ENCODE data around the gene GUCY1A2. TPM values are rescaled to one million over a fixed set of nuclear protein-coding genes. Genes with fewer than 3 reads are reported as not detected.
A peak's percentile ranks its signal among the peaks of the same experiment; 100 is the strongest.

The GUCY1A2 gene
- total and polyA plus RNA-seq, 2 experiments from 2014 or later = 0.15 to 0.54 TPM

- no peak overlapping the region for H3K9ac ChIP-seq
- H3K79me2 ChIP-seq (ENCODE audit: insufficient read depth) = no peaks in the 10 kb centered on the region
- H3K4me3 ChIP-seq = no peak overlapping the region
- H3K4me1 ChIP-seq (ENCODE audit: insufficient read depth) = peaks cover 16% of the 10 kb centered on the region
- peak; percentile 77 for DNase-seq
- H3F3A ChIP-seq (ENCODE audit: insufficient read depth) = peaks cover 20% of the 10 kb centered on the region
- no peak overlapping the region for H3K4me2 ChIP-seq (ENCODE audit: unreplicated experiment)
- WGBS, 2 experiments (ENCODE audit: low coverage in 1 of 2, low lambda C conversion rate in 2 of 2, missing lambda C conversion rate in 2 of 2) = 27 to 43% methylated on average over 1 of the region's 1 CpG
- in situ Hi-C loops (cut with MboI) = loop anchor here (25.0 kb wide), 1 partner anchor 454 kb away; no protein-coding TSS in a partner anchor
- no peaks in the 10 kb centered on the region for H3K36me3 ChIP-seq (ENCODE audit: low read depth)
- H3K9me3 ChIP-seq (ENCODE audit: low read depth) = no peaks in the 10 kb centered on the region
- no peak for TF ChIP-seq EZH2 (IDR thresholded peaks at IDR 0.05; ENCODE audit: insufficient read depth, poor library complexity, severe bottlenecking)
- TF ChIP-seq EZH2phosphoT487 (IDR thresholded peaks at IDR 0.05; ENCODE audit: insufficient read depth, low read depth) = no peak
- H4K20me1 ChIP-seq (ENCODE audit: insufficient read depth) = no peaks in the 10 kb centered on the region
- H3K9me2 ChIP-seq (ENCODE audit: insufficient read depth) = no peaks in the 10 kb centered on the region
- H3K27ac ChIP-seq = no peak overlapping the region
- H3K27me3 ChIP-seq (replicated peaks; ENCODE audit: insufficient read depth) = peaks cover 32% of the 10 kb centered on the region
- H2AFZ ChIP-seq = no peak overlapping the region
Measured at GRCh38 chr11:107041088-107041444, 22.8 kb upstream of the GUCY1A2 start.

- no peaks in the 10 kb centered on the region for H3K9me2 ChIP-seq (ENCODE audit: insufficient read depth)
- 48 to 54% methylated on average over 2 of the region's 2 CpGs for WGBS, 2 experiments (ENCODE audit: low coverage in 1 of 2, low lambda C conversion rate in 2 of 2, missing lambda C conversion rate in 2 of 2)
- no peaks in the 10 kb centered on the region for H3K36me3 ChIP-seq (ENCODE audit: low read depth)
- no peak overlapping the region for H3K9ac ChIP-seq
- H3F3A ChIP-seq (ENCODE audit: insufficient read depth) = peaks cover 20% of the 10 kb centered on the region
- no peak overlapping the region for H3K4me3 ChIP-seq
- no peak overlapping the region for H3K4me2 ChIP-seq (ENCODE audit: unreplicated experiment)
- H4K20me1 ChIP-seq (ENCODE audit: insufficient read depth) = no peaks in the 10 kb centered on the region
- H2AFZ ChIP-seq = no peak overlapping the region
- H3K79me2 ChIP-seq (ENCODE audit: insufficient read depth) = no peaks in the 10 kb centered on the region
- no peak for TF ChIP-seq EZH2phosphoT487 (IDR thresholded peaks at IDR 0.05; ENCODE audit: insufficient read depth, low read depth)
- TF ChIP-seq EZH2 (IDR thresholded peaks at IDR 0.05; ENCODE audit: insufficient read depth, poor library complexity, severe bottlenecking) = no peak
- no peaks in the 10 kb centered on the region for H3K9me3 ChIP-seq (ENCODE audit: low read depth)
- in situ Hi-C loops (cut with MboI) = loop anchor here (25.0 kb wide), 1 partner anchor 453 kb away; no protein-coding TSS in a partner anchor
- no peak for DNase-seq
- H3K27ac ChIP-seq = no peak overlapping the region
- peaks cover 27% of the 10 kb centered on the region for H3K27me3 ChIP-seq (replicated peaks; ENCODE audit: insufficient read depth)
- H3K4me1 ChIP-seq (ENCODE audit: insufficient read depth) = peaks cover 16% of the 10 kb centered on the region
Measured at GRCh38 chr11:107040433-107041087, 22.3 kb upstream of the GUCY1A2 start.

GRCh38 chr11:107025673-107026072, 7.4 kb upstream of the GUCY1A2 start:
- in situ Hi-C loops (cut with MboI) = loop anchor here (25.0 kb wide), 1 partner anchor 438 kb away; no protein-coding TSS in a partner anchor
- no peak for DNase-seq
- TF ChIP-seq EZH2 (IDR thresholded peaks at IDR 0.05; ENCODE audit: insufficient read depth, poor library complexity, severe bottlenecking) (no peak), EZH2phosphoT487 (IDR thresholded peaks at IDR 0.05; ENCODE audit: insufficient read depth, low read depth) (no peak)

GRCh38 chr11:107020594-107020993, 2.3 kb upstream of the GUCY1A2 start:
- Histone ChIP-seq H3K79me2 (ENCODE audit: insufficient read depth) (no peaks in the 10 kb centered on the region), H3K9me2 (ENCODE audit: insufficient read depth) (no peaks in the 10 kb centered on the region), H3K27me3 (replicated peaks; ENCODE audit: insufficient read depth) (peaks cover 60% of the 10 kb centered on the region), H3K4me3 (no peak overlapping the region), H3K4me2 (ENCODE audit: unreplicated experiment) (no peak overlapping the region), H3K27ac (no peak overlapping the region), H3K36me3 (ENCODE audit: low read depth) (no peaks in the 10 kb centered on the region), H3K4me1 (ENCODE audit: insufficient read depth) (no peaks in the 10 kb centered on the region), H3F3A (ENCODE audit: insufficient read depth) (no peaks in the 10 kb centered on the region), H4K20me1 (ENCODE audit: insufficient read depth) (no peaks in the 10 kb centered on the region), H3K9ac (no peak overlapping the region), H2AFZ (no peak overlapping the region), H3K9me3 (ENCODE audit: low read depth) (no peaks in the 10 kb centered on the region)
- TF ChIP-seq EZH2phosphoT487 (IDR thresholded peaks at IDR 0.05; ENCODE audit: insufficient read depth, low read depth) (no peak), EZH2 (IDR thresholded peaks at IDR 0.05; ENCODE audit: insufficient read depth, poor library complexity, severe bottlenecking) (no peak)
- 50 to 53% methylated on average over 2 of the region's 2 CpGs for WGBS, 2 experiments (ENCODE audit: low coverage in 1 of 2, low lambda C conversion rate in 2 of 2, missing lambda C conversion rate in 2 of 2)
- in situ Hi-C loops (cut with MboI) = loop anchor here (25.0 kb wide), 1 partner anchor 858 kb away; no protein-coding TSS in a partner anchor
- DNase-seq = no peak

More at GRCh38 chr11:107025673-107026072, 7.4 kb upstream of the GUCY1A2 start:
- no peaks in the 10 kb centered on the region for H3K4me1 ChIP-seq (ENCODE audit: insufficient read depth)
- H3K36me3 ChIP-seq (ENCODE audit: low read depth) = no peaks in the 10 kb centered on the region
- H3K9ac ChIP-seq = no peak overlapping the region
- H3K4me3 ChIP-seq = no peak overlapping the region
- H3K4me2 ChIP-seq (ENCODE audit: unreplicated experiment) = no peak overlapping the region
- H3F3A ChIP-seq (ENCODE audit: insufficient read depth) = no peaks in the 10 kb centered on the region
- H3K9me3 ChIP-seq (ENCODE audit: low read depth) = no peaks in the 10 kb centered on the region
- no peaks in the 10 kb centered on the region for H4K20me1 ChIP-seq (ENCODE audit: insufficient read depth)
- no peaks in the 10 kb centered on the region for H3K9me2 ChIP-seq (ENCODE audit: insufficient read depth)
- H3K79me2 ChIP-seq (ENCODE audit: insufficient read depth) = no peaks in the 10 kb centered on the region
- H3K27ac ChIP-seq = no peak overlapping the region
- H2AFZ ChIP-seq = no peak overlapping the region
- H3K27me3 ChIP-seq (replicated peaks; ENCODE audit: insufficient read depth) = peaks cover 66% of the 10 kb centered on the region

Measured in GM23248 (cell line).